PC-9 (cell line): ENCODE measurements around the gene IL1A. TPM values are rescaled to one million over a fixed set of nuclear protein-coding genes. Genes with fewer than 3 reads are reported as not detected.

ENCODE experiments used
- BruUV-seq: library from RNA; stranded (reverse); fragments of 400-500 nt; replicated peaks from 2 replicates; lab custom pipeline; 2021; lab: Mats Ljungman, UMichigan
- CTCF ChIA-PET: fragments of 300-600 bp; sonication (Branson Sonifier 250); formaldehyde crosslinking; loops from one replicate; lab custom pipeline; 2022; ENCODE audit warnings: antibody characterized with exemption; lab: Charles Lee
- POLR2A ChIA-PET: fragments of 300-600 bp; sonication (Branson Sonifier 250); formaldehyde crosslinking; loops from one replicate; lab custom pipeline; 2022; ENCODE audit warnings: antibody characterized with exemption; ENCODE audit not compliant: unreplicated experiment; lab: Charles Lee
- DNase-seq, 2 experiments: peaks; one replicate each; pipeline versions ENCODE4 v3.0.0 to v3.0.0-alpha.2; 2015 to 2022; ENCODE audit warnings: mixed read lengths in 1 of 2
- H2AFZ ChIP-seq: fragments of 200-600 bp; sonication (generic); 2 replicates; pipeline ENCODE4 v1.8.1; 2017; ENCODE audit warnings: antibody characterized with exemption
- H3F3A ChIP-seq: fragments of 200-600 bp; sonication (generic); 2 replicates; pipeline ENCODE4 v1.8.1; 2017; ENCODE audit warnings: antibody characterized with exemption, mild to moderate bottlenecking, low read depth; ENCODE audit not compliant: insufficient read depth
- H3K27ac ChIP-seq: fragments of 200-600 bp; sonication (generic); 2 replicates; pipeline ENCODE4 v1.6.1; 2016; ENCODE audit warnings: mixed run types
- H3K27me3 ChIP-seq: fragments of 200-600 bp; sonication (generic); 2 replicates; pipeline ENCODE4 v1.6.1; 2016; ENCODE audit warnings: low read depth, mixed run types; ENCODE audit not compliant: insufficient read depth
- H3K36me3 ChIP-seq: fragments of 200-600 bp; sonication (generic); 2 replicates; pipeline ENCODE4 v1.6.1; 2016; ENCODE audit warnings: low read depth, mixed run types
- H3K4me1 ChIP-seq: fragments of 200-600 bp; sonication (generic); replicated peaks from 2 replicates; pipeline ENCODE4 v1.6.1; 2016; ENCODE audit warnings: mixed run types; ENCODE audit not compliant: insufficient read depth
- H3K4me2 ChIP-seq: fragments of 200-600 bp; sonication (generic); 2 replicates; pipeline ENCODE4 v1.6.1; 2017; ENCODE audit warnings: mixed run types
- H3K4me3 ChIP-seq: fragments of 200-600 bp; sonication (generic); 2 replicates; pipeline ENCODE4 v1.6.1; 2016; ENCODE audit warnings: mixed run types
- H3K79me2 ChIP-seq: fragments of 200-600 bp; sonication (generic); 2 replicates; pipeline ENCODE4 v1.6.1; 2017; ENCODE audit warnings: low read depth, mixed run types
- H3K9me2 ChIP-seq: fragments of 200-600 bp; sonication (generic); 2 replicates; pipeline ENCODE4 v1.8.1; 2017; ENCODE audit warnings: mild to moderate bottlenecking; ENCODE audit not compliant: insufficient read depth
- H3K9me3 ChIP-seq: fragments of 200-600 bp; sonication (generic); 2 replicates; pipeline ENCODE4 v1.8.1; 2016; ENCODE audit warnings: low read depth; ENCODE audit not compliant: insufficient read depth
- H4K20me1 ChIP-seq: fragments of 200-600 bp; sonication (generic); 2 replicates; pipeline ENCODE4 v1.8.1; 2017; ENCODE audit not compliant: insufficient read depth
- EZH2 ChIP-seq: fragments of 200-600 bp; sonication (generic); IDR thresholded peaks from 2 replicates; pipeline ENCODE4 v1.8.0; 2017; ENCODE audit warnings: antibody characterized with exemption, low read depth
- intact Hi-C: fragments of 100-400 bp; cut with micrococcal nuclease; formaldehyde crosslinking; loops from one replicate; pipeline ENCODE4 v1.10.0; 2022; ENCODE audit not compliant: unreplicated experiment
- total RNA-seq: library from RNA; stranded (reverse); gene quantifications from 2 replicates; pipeline ENCODE4 v1.2.3, GENCODE V29; 2021
- TF ChIP-seq, protein P1 (sequence below): fragments of 200-600 bp; sonication (generic); conservative IDR thresholded peaks from 2 replicates; pipeline ENCODE4 v1.6.1; 2017; ENCODE audit warnings: mixed run types, antibody characterized with exemption, mild to moderate bottlenecking, moderate library complexity

Gene IL1A
- total RNA-seq, 1 experiment from 2014 or later = 0.55 TPM

DNA sequence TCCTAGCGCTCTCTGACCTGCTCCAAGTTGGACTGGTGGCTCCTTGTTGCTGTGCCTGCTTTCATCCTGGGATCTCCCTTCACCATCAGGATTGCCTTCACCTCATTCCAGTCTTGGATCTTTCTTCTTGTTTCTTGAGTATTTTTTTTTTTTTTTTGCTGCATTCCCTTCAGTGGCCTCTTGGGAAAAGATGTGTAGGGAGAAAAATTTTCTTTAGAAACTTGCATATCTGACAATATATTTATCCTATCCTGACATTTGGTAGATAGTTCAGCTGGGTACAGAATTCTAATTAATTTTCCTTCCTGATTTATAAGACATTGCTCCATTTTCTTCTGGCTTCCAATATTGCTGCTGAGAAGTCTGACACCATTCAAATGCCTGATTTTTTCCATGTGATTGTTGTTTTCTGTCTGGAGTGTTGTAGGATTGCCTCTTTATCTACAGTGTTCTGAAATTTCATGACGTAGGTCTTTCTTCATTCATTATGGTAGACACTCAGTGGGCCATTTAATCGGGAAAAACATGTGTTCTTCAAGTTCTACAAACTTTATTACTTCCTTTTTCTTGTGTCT is 23.0 kb upstream of the IL1A start:
- no peak overlapping the region for H3K4me3 ChIP-seq
- H3K27me3 ChIP-seq = no peaks in the 10 kb centered on the region
- DNase-seq = no peak
- CTCF ChIA-PET = no interaction called here
- H3K79me2 ChIP-seq = no peaks in the 10 kb centered on the region
- H3K36me3 ChIP-seq = no peaks in the 10 kb centered on the region
- POLR2A ChIA-PET = no interaction called here
- peaks cover 22% of the 10 kb centered on the region for H3K4me1 ChIP-seq
- no peaks in the 10 kb centered on the region for H3K9me2 ChIP-seq
- no TSS peak for BruUV-seq
- H3F3A ChIP-seq = peaks cover 16% of the 10 kb centered on the region
- intact Hi-C loops = no loop called here
- H3K4me2 ChIP-seq = no peak overlapping the region
- peaks cover 13% of the 10 kb centered on the region for H3K9me3 ChIP-seq
- no peaks in the 10 kb centered on the region for H4K20me1 ChIP-seq
- H3K27ac ChIP-seq = no peak overlapping the region
- TF ChIP-seq, protein P1, sequence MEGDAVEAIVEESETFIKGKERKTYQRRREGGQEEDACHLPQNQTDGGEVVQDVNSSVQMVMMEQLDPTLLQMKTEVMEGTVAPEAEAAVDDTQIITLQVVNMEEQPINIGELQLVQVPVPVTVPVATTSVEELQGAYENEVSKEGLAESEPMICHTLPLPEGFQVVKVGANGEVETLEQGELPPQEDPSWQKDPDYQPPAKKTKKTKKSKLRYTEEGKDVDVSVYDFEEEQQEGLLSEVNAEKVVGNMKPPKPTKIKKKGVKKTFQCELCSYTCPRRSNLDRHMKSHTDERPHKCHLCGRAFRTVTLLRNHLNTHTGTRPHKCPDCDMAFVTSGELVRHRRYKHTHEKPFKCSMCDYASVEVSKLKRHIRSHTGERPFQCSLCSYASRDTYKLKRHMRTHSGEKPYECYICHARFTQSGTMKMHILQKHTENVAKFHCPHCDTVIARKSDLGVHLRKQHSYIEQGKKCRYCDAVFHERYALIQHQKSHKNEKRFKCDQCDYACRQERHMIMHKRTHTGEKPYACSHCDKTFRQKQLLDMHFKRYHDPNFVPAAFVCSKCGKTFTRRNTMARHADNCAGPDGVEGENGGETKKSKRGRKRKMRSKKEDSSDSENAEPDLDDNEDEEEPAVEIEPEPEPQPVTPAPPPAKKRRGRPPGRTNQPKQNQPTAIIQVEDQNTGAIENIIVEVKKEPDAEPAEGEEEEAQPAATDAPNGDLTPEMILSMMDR = no peak; the same call in 1 of the 2 replicates
- TF ChIP-seq EZH2 = no peak
- no peak overlapping the region for H2AFZ ChIP-seq

DNA sequence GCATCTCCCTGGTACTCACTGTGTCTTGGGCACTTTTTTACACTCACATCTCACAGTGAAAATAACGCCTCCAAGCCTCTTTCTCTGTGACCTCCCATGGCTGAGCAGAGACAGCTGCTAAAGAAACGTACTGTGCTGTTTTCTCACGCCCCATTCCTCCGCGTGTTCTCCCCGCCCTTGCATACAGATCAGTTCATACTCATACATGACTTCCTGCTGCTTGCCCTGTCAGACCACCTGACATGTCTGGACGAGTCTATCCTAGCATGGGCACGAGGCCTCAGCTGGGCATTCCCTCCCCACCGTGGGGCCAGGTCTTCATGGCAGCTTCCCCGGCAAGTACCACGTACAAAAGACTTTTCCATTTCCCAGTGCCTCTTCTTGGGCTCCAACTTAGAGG is 21.2 kb upstream of the IL1A start:
- intact Hi-C loops = no loop called here
- TF ChIP-seq EZH2 = no peak
- TF ChIP-seq, protein P1 = no peak
- peaks cover 22% of the 10 kb centered on the region for H3K4me1 ChIP-seq
- H3K4me3 ChIP-seq = no peak overlapping the region
- H3K9me2 ChIP-seq = no peaks in the 10 kb centered on the region
- no peaks in the 10 kb centered on the region for H3K27me3 ChIP-seq
- H3K27ac ChIP-seq = no peak overlapping the region
- DNase-seq = no peak
- no peaks in the 10 kb centered on the region for H3K79me2 ChIP-seq
- H3K36me3 ChIP-seq = no peaks in the 10 kb centered on the region
- POLR2A ChIA-PET = no interaction called here
- no peak overlapping the region for H2AFZ ChIP-seq
- CTCF ChIA-PET = no interaction called here
- BruUV-seq = no TSS peak
- H3F3A ChIP-seq = peaks cover 16% of the 10 kb centered on the region
- peaks cover 16% of the 10 kb centered on the region for H3K9me3 ChIP-seq
- H4K20me1 ChIP-seq = no peaks in the 10 kb centered on the region
- H3K4me2 ChIP-seq = no peak overlapping the region

DNA sequence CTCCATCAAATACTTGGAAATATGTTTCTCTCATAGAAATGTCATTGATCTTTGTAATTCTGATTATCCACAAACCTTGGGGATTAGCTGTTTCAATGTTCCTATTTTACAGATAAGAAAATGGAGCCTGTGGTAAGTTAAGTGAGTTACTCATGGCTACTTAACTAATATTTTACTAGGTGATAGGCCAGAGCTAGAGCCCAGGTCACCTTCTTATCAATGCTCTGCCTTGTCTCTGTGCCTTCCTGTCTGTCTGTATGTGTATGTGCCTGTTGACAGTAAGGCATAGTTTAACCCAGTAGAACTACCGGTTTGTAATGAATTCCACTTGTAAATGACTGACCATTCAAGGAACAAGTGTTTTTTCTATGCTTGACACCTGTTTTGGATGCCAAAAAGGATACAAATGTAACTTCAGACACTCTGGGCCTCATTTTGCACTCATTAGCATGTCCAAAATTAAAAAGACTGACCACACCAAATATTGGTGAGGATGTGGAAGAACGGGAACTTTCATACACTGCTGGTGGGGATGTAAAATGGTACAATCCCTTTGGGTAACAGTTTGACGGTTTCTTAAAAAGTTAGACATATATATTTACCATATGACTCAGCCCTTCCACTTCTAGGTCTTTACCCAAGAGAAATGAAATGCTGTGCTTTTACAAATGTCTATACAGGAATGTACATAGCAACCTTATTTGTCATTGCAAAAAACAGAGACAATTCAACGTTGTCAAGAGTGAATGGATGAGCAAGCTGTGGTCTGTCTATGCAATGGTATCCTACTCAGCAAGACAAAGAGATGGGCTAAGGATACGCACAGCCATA is 19.6 kb upstream of the IL1A start:
- Histone ChIP-seq H3K9me2 (no peaks in the 10 kb centered on the region), H3K36me3 (no peaks in the 10 kb centered on the region), H4K20me1 (no peaks in the 10 kb centered on the region), H3K9me3 (peaks cover 16% of the 10 kb centered on the region), H3K4me2 (peak overlapping the region; percentile 43), H3K27me3 (no peaks in the 10 kb centered on the region), H3K4me3 (peak overlapping the region; percentile 6; the same call in 1 of the 2 replicates), H3K4me1 (peaks cover 22% of the 10 kb centered on the region), H2AFZ (no peak overlapping the region), H3K27ac (peak overlapping the region; percentile 76), H3K79me2 (no peaks in the 10 kb centered on the region), H3F3A (peaks cover 16% of the 10 kb centered on the region)
- POLR2A ChIA-PET = no interaction called here
- intact Hi-C loops = no loop called here
- CTCF ChIA-PET = no interaction called here
- TF ChIP-seq, protein P1 = no peak
- no peak for TF ChIP-seq EZH2
- peak in 1 of 2 experiments; percentile 80 for DNase-seq
- no TSS peak for BruUV-seq
